SU-DHL-6 (cell line): ENCODE results near the gene COL1A2.

Experiments used
- CTCF ChIP-seq: fragments of 200-600 bp; sonication (generic); IDR thresholded peaks from one replicate; pipeline ENCODE4 v1.5.1; 2017; ENCODE audit warnings: antibody characterized with exemption, mild to moderate bottlenecking, low read length, moderate library complexity; ENCODE audit not compliant: insufficient read depth, poor library complexity, severe bottlenecking
- EZH2phosphoT487 ChIP-seq: fragments of 200-600 bp; sonication (generic), shearing (Covaris generic); conservative IDR thresholded peaks from 2 replicates; pipeline ENCODE4 v1.6.1; 2018; ENCODE audit warnings: mild to moderate bottlenecking, antibody characterized with exemption, low read length, moderate library complexity, mixed read lengths

GRCh38 chr7:94440451-94441039 lies 45.9 kb downstream of the COL1A2 start:
- TF ChIP-seq CTCF (no peak), EZH2phosphoT487 (no peak)
